Fibroblast of the aortic adventitia (primary cell): ENCODE measurements around the gene G6PD. TPM values are rescaled to one million over a fixed set of nuclear protein-coding genes. Genes with fewer than 3 reads are reported as not detected.
"Not testable (repeated sequence)": the region's sequence is repeated elsewhere in the genome, so short reads cannot be mapped to it uniquely, and the experiment has no call there.

Experiments used
- DNase-seq: peaks from one replicate; pipeline ENCODE4 v3.0.0-alpha.2; 2010; ENCODE audit warnings: low read depth
- H3K4me3 ChIP-seq: 2 replicates; pipeline ENCODE4 v1.5.1; 2011; ENCODE audit warnings: low read depth, mild to moderate bottlenecking, control low read depth, low read length, moderate library complexity
- total RNA-seq: library from RNA; depleted of rRNA; stranded (reverse); fragments of >200 nt; gene quantifications from 2 replicates; pipeline ENCODE4 v1.2.3, GENCODE V29; 2012; ENCODE audit warnings: low replicate concordance
- TF ChIP-seq, protein P1 (sequence below): IDR thresholded peaks from 2 replicates; pipeline ENCODE4 v1.5.1; 2011; ENCODE audit warnings: mild to moderate bottlenecking, low read length, control low read depth, inconsistent platforms; ENCODE audit not compliant: insufficient read depth

The G6PD gene
- total RNA-seq: 45.5 and 126 TPM in 2 replicates

DNA sequence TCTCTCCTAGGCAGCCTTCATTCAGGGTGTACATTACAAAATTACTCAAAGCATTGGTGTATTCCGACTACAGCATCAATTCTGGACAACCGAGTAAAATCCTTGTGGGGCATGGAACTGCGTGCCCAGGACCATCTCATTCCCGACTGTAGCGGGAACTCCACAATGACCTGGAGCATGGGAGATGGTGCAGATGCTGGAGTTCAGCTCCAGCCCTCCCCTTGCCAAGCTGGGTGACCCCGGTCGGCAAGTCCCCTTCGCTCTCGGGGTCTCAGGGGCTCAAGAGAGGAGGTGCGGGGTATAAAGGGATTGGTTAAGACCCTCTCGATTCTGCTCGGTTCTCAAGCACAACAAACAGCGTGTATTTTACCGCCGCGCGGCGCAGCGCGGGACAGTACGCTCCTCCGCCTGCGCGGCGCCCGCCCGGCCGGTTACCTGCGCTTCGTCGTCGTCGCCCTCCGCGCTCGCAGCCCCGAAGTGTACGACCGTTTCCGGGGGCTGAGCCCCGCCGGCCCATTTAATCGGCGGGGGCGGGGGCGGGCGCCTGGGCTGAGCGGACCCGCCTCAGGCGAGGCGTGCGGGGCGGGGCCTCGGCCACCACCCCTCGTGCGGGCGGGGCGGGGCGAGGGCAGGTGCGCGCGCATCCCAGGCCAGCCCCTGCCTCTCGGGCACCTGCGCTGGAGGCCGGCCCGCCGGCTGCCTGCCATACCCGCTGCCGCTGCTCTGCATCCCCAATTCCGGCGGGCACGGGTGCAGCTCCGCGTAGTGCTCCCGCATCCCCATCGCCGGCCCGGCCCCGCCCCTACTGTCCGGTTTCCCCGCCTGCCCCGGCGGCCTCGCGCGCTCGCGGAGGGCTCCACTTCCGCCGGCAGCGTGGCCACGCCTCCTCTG, at the start of gene G6PD:
TSS of gene G6PD (minus strand) at position 493 of the 891 bp plus-strand sequence. CDS start 691 bp downstream, outside the sequence.
- TF ChIP-seq, protein P1, sequence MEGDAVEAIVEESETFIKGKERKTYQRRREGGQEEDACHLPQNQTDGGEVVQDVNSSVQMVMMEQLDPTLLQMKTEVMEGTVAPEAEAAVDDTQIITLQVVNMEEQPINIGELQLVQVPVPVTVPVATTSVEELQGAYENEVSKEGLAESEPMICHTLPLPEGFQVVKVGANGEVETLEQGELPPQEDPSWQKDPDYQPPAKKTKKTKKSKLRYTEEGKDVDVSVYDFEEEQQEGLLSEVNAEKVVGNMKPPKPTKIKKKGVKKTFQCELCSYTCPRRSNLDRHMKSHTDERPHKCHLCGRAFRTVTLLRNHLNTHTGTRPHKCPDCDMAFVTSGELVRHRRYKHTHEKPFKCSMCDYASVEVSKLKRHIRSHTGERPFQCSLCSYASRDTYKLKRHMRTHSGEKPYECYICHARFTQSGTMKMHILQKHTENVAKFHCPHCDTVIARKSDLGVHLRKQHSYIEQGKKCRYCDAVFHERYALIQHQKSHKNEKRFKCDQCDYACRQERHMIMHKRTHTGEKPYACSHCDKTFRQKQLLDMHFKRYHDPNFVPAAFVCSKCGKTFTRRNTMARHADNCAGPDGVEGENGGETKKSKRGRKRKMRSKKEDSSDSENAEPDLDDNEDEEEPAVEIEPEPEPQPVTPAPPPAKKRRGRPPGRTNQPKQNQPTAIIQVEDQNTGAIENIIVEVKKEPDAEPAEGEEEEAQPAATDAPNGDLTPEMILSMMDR: no peak
- H3K4me3 ChIP-seq: peak within 1 kb of the TSS; percentile 77
- DNase-seq: peak; percentile 45

DNA sequence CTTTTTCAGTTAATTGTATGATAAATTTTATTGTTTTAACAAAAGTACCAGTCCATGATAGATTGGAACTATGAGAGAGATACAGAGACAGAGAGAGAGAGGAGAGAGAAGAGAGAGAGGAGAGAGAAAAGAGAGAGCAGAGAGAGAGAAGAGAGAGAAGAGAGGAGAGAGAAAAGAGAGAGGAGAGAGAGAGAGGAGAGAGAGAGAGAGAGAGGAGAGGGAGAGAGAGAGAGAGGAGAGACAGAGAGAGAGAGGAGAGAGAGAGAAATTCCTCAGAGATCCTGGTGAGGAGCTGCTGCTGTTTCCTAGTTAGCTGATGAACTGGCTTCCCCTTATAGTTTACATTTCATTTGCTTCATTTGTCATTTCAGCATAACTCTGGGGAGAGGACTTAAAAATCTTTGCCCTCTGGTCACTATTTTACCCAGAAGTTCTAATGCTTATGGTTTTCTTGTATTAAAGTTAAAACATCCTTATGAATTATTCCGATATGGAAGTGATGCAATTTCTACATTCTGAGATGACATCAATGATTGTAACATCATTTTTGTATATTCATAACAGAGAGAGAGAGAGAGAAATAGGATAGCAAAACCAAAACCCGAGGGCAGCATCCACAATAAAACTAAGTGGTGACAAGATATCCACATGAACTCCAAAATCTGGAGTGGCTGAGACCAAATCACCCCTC, 49.1 kb upstream of the G6PD start:
- no peak overlapping the region for H3K4me3 ChIP-seq
- TF ChIP-seq, protein P1: no peak

DNA sequence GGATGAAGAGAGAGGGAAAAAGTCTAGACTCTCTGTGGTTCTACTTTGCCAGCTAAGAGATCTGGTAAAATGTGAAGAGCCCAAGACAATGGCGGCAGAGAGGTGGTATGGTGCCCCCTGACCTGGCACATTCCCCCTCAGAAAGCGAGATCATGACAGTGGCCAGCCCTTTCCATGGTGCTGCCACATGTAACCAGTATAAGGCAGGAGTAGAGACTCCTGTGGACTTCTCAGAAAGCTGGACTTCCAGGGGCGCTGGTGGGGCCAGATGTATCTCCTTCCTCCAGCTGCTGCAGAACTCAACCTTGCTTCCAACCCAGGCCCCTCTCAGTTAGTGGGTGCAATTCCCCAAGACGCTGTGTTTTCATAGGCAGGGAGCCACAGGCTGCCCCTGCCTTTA, 47.8 kb upstream of the G6PD start:
- TF ChIP-seq, protein P1: no peak
- H3K4me3 ChIP-seq: no peak overlapping the region
- DNase-seq: no peak

More for the DNA sequence above, 49.1 kb upstream of the G6PD start:
- peak; percentile 15 for DNase-seq

DNA sequence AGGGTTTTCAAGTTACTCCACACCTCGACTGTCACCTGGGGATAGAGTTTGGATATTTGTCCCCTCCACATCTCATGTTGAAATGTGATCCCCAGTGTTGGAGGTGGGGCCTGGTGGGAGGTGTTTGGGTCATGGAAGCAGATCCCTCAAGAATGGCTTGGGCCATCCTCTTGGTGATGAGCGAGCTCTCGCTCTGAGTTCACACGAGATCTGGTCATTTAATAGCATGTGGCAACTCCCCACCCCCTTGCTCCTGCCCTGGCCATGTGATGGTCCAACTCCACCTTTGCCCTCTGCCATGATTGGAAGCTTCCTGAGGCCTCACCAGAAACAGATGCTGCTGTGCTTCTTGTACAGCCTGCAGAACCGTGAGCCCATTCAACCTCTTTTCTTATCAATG, 46.6 kb upstream of the G6PD start:
- TF ChIP-seq, protein P1: no peak

DNA sequence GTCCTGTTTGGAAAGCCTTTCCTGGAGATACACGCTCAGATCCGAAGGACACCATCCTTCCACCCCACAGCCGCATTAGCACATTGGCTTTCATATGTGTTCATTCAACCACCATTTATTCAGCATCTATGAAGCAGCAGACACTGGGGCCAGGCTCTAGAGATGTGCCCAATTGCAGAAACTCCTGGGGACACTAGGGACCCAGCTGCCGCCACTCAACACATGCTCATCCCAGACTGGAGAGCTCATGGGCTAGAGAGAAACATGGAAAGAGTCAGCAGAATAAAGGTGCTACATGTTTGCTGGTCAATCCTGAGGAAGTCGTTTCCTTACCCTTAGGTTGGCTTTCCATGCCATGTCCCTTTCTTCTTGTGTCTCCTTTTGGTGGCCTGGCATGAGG, 45.9 kb upstream of the G6PD start:
- DNase-seq: no peak
- no peak overlapping the region for H3K4me3 ChIP-seq
- TF ChIP-seq, protein P1: no peak

More for the DNA sequence above, 46.6 kb upstream of the G6PD start:
- no peak overlapping the region for H3K4me3 ChIP-seq
- DNase-seq: no peak

DNA sequence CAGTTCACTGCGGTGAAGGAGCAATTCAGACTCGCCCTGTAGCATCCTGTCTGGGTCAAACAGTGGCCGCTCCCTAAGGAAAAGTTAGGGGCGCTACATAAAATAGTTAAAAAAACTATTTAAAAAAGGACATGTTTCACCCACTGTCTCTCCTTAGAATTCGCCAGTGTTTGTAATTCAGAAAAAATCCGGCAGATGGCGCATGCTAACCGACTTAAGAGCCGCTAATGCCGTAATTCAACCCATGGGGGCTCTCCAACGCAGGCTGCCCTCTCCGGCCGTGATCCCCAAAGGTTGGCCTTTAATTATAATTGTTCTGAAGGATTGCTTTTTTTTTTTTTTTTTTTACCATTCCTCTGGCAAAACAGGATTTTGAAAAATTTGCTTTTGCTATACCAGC, 43.8 kb upstream of the G6PD start:
- H3K4me3 ChIP-seq, DNase-seq: not testable (repeated sequence)

DNA sequence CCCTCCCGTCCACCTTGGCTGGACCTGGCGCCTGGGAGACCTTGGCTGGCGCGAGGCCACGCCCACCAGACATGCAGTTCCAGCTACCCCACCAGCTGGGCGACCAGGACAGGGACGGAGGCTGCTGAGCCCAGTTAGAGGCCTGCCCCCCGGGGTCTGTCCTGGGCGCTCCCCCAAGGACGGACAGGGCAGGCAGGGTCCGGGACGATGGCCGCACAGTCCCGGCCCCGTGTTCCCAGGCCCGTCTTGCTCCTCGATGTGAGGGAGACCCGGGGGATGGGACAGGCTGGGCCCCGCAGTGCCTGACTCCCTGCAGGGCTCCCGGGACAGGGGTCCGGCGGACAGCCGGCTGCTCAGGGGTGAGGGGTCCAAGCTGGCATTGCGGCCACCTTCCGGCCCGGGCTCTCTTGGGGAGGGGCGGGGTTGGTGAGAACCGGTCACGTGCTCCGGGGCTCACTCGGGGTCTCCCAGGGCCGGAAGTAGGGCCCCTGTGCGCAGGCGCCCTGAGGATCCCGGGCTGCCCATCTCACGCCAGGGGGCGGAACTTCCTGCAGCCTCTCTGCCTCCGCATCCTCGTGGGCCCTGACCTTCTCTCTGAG, 38.0 kb upstream of the G6PD start, which contains the start of gene CTAG1A:
TSS of gene CTAG1A (plus strand) at position 549 of the 599 bp plus-strand sequence. CDS start 74 bp downstream, outside the sequence.
- not testable (repeated sequence) for DNase-seq

DNA sequence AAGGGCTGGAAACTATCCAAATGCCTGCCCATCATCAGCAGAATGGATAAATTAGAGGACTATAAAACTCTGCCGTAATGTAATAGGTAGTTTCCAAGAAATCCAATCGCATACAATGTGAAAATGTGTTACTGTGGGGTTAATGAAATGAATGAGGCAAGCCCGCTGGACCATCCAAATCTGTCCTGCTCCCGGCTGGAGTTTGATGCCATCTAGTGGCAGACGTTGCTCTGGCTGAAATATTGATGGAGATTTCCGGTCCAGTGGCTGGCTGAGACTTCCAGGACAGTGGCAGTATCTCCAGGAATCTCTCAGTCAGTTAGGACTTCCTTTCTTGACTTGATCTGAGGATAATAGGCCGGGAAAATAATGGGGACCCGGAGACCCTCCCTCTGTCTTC, 36.3 kb upstream of the G6PD start:
- H3K4me3 ChIP-seq, DNase-seq: not testable (repeated sequence)

More for the DNA sequence above, 38.0 kb upstream of the G6PD start, which contains the start of gene CTAG1A:
- H3K4me3 ChIP-seq: not testable (repeated sequence)

DNA sequence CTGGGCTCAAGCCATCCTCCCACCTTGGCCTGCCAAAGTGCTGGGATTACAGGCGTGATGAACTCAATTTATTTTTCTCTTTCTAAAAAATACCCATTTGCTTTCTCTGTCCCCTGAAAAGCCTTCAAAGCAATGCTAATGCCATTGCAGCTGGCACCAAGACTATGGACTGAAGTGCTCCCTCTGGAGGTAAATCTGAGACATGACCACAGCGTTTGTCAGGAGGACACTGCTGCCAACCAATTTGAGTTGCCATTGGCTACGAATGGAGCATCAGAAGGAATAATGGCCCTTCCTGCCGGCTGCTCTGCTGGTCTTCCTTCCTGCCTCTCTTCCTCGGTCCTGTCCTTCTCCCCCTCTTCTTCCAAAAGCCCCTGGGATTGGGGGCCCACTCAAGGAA, 28.4 kb upstream of the G6PD start:
- DNase-seq, H3K4me3 ChIP-seq: not testable (repeated sequence)

DNA sequence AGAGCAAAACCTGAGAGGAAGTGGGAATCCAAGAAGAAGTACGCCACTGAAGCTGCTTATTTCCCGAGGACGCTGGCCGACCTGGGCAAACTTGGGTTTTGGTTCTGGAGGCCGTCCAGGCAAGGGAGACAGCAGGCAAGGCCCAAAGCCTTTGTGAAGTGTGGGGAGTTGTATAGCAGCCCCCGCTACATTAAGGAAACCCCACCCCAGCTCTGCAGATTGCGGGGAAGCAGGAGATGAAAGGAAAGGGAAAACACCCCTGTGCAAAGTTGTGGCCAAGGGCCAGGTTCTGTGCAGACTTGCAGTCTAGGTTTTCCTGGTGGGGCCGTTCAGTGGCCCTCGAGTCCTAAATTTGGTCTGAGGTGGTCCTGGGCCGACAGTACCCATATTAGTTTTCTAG, 26.4 kb upstream of the G6PD start:
- H3K4me3 ChIP-seq, DNase-seq: not testable (repeated sequence)

DNA sequence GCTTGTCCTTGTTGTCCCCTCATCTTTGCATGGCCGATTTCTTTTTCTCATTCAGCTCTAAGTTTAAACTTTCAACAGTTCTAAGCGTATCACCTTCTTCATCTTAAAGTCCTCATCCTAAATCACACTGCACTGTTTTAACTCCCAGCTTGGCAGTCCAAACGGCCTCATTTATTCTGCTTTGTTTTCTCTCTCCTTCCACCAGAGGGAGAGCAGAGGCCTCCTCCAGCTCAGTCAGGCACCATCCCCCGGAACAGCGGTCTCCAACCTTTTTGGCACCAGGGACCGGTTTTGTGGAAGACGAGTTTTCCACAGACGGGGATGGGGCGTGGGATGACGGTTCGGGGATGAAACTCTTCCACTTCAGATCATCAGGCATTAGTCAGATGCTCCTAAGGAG, 23.7 kb upstream of the G6PD start:
- H3K4me3 ChIP-seq, DNase-seq: not testable (repeated sequence)
